NCI-H2081 (cell line): Measurements from ENCODE around the gene DBX1.
A peak's percentile ranks its signal among the peaks of the same experiment; 100 is the strongest.
"Not testable (repeated sequence)": the region's sequence is repeated elsewhere in the genome, so short reads cannot be mapped to it uniquely, and the experiment has no call there.

Experiments used
- DNase-seq, 2 experiments: peaks; one replicate each; lab custom pipeline; 2025; lab: John Stamatoyannopoulos, UW

Gene DBX1

GRCh38 chr11:20161230-20161918 is 1.1 kb upstream of the DBX1 start:
- DNase-seq, result peak in 1 of 2 experiments; percentile 10

DNA sequence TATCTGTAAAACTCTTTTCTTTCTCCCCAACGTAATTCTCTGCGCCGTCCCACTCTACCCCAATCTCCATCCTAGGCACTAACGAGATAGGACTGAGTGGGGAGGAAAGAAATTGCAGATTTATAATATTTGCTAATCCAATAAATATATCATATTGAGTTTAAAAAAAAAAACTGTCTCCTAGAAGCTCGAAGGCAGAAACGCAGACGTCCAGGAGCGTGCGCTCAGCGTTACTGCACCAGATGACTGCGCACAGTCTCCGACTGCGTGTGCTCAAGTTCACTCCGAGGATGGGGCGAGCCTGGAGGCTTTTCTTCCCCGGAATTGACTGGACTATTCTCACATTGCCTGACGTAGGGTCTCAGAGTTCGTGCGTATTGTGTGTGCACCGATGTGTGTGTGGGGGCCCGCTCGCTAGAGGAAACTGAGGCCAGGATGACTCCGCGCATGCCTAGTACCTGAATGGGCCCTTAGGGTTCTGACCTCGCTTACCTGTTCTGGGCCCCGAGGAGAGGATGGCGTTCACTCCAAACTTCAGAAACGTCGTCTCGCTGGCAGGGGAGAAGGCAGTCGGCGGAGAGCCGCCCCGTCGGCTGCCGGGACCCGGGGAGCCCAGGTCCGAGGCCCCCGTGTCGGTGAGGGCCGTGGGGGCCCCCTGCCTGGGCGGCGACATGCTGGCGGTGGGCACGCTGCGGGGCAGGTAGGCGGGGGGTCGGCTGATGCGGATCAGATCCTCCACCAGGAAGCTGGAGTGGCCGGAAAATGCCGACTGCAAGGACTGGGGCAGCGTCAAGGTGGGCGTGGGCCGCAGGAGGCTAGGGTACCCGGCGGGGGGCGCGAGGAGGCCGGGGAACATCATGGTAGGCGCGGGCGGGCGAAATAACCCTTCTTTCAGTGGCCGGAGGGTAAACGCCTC is 551 bp downstream of the DBX1 start:
- DNase-seq, result no peak

GRCh38 chr11:20158597-20159257 is 1.5 kb downstream of the DBX1 start:
- DNase-seq, result no peak

DNA sequence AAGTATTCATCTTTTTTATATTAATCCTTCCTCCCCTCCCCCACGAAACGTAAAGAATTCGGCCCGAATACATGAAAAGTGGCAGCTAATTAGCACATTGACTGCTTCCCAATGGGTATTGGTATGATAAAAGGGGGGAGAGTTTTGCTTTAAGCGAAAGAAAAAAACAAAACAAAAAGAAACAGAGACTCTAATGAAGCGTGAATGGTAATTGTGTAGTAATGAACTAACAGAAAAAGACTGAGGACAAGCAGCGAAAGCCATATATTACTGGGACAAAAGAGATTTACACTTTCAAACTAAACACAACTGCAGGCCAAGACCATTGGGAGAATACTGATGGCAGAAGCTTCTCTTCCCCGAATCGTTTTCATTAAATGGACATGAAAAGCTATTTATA is 2.5 kb downstream of the DBX1 start:
- DNase-seq, result no peak

- no peak for DNase-seq
Measured at GRCh38 chr11:20156876-20157613, 3.2 kb downstream of the DBX1 start.

DNA sequence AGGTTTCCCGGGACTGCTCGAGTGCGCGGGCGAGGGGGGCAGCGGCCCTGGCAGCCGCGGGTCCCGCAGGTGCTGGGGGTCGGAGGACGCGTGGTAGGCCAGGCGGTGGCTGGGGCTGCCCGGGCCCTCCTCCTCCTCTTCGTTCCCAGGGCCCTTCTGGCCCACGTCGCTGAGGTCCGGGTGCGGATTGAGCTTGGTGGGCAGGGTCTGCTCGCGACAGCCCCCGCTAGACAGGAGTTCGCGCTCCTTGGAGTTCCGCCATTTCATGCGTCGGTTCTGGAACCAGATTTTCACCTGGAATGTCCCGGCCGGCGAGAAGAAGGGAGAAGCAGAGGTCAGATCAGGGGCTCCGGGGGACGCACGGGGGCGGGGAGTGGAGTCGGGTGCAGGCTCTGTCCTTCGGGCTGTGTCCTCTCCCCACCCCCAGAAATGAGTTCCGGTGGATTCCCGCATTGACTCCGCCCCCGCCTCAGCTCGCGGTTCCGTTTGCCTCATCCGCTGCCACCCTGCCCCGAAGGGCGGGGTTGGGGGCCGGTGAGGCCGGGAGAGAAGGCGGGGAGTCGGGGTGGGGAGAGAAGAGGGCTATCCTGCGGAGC is 3.9 kb downstream of the DBX1 start:
- no peak for DNase-seq

DNA sequence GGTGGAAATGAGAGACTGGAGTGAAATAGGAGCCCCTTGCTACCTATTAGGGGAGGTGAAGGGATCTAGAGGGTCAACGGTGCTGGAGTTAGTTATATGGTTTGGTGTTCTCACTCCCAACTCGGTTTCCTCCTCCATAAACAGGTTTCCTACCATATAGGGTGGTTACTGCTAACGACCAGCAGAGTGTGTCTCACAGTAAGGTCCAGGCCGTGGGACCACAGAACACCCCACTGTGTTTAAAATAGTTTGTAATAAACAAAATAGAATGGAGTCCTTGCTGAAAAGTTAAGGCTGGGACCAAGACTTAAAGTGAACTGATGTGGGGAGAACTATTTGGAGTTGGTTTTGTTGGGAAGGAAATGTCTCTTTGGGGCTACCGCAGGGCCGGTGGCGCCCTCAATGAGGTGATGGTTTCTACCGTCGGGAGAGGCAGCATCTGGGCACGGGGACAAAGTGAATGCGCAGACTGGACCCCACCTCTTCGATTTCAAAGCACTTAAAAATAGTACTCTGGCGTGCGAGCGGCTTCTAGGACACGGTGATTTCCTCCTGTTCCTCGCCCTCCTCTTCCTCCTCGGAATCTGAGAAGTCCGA is 4.5 kb downstream of the DBX1 start:
- no peak for DNase-seq

DNA sequence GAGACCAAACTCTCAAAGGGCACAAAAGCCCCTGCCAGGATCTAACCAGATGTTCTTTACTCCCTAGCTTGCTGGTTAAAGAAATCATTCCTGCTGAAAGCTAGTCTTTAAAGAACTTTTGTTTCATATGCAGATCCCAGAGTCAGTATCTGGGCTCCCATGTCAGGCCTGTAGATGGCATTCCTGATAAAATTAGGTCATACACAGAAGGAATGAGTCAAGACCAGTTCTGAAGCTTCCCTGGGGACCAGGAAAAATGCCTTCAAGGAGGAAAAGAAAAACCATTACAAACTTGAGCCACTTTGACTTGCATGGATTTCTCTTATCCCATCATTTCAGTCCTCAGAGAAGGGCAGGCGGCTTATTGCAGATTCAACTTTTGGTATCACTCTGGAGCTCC is 5.9 kb downstream of the DBX1 start:
- no peak for DNase-seq

- no peak for DNase-seq
Measured at GRCh38 chr11:20138707-20139106, 21.6 kb downstream of the DBX1 start.

GRCh38 chr11:20137637-20138036 is 22.6 kb downstream of the DBX1 start:
- DNase-seq, result no peak

- no peak for DNase-seq
Measured at GRCh38 chr11:20134991-20135736, 25.1 kb downstream of the DBX1 start.

DNA sequence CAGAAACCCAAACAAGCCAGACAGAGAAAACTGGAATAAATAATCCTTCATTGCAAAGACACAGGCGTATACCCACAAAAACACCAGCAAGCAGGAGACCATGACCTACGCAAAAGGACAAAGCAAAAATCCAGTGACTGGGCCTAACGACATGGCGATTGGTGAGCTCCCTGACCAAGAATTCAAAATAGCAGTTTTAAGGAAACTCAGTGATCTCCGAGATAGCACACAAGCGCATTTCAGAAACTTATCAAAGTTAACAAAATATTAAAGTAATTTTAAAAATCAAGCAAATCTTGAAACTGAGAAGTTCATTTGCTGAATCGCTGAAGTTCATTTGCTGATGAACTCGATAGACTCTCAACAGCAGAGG is 27.6 kb downstream of the DBX1 start:
- DNase-seq, result no peak

GRCh38 chr11:20131788-20132666 is 28.2 kb downstream of the DBX1 start:
- peak; percentile 30 to 63 for DNase-seq

GRCh38 chr11:20129665-20130064 is 30.6 kb downstream of the DBX1 start:
- no peak for DNase-seq

DNA sequence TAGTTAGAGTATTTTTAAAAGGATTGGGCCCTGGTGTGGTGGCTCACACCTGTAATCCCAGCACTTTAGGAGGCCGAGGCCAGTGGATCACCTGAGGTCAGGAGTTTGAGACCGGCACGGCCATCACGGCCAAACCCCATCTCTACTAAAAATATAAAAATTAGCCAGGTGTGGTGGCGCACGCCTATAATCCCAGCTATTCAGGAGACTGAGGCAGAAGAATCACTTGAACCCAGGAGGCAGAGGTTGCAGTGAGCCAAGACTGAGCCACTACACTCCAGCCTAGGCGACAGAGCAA is 31.8 kb downstream of the DBX1 start:
- not testable (repeated sequence) for DNase-seq

DNA sequence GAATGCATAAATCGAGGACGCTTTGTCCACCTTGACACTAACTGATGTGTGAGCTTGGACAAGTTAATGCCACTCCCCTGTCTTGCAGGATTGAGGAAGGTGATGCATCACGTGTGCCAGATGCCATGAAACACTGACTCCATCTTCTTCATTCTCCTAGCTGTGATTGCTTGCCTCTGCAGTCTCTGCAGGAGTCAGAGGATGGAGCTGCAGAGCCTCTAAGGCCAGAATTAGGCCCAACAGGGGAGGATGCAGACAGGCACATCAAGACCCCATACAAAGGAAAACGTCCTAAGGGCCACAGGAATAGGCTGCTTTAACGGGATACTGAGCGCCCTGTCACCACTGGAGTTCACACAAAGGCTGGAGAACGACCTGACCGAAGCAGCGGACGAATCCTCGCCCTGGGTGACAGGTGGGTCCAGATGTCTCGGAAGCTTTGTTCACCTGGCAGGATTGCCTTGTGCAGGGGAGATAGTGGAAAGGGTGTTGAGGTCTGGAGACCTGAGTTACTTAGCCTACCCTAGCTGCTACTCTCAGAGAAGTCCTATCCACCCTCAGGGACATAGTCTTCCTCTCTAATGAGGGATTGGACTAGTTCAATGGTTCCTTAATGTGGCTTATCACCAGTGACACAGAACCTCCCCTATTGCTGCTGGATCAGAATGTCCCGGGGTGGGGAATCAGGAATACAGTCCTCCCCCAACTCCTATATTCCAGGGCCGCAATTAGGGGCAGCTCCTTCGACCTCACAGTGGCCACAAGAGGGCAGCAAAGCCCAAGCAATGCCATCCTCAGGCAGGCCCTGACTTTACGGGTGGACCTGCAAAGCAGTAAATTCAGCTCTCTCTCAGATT is 32.4 kb downstream of the DBX1 start:
- DNase-seq, result peak; percentile 64 to 70

GRCh38 chr11:20126724-20127123 is 33.6 kb downstream of the DBX1 start:
- no peak for DNase-seq

GRCh38 chr11:20125927-20126326 is 34.3 kb downstream of the DBX1 start:
- no peak for DNase-seq

DNA sequence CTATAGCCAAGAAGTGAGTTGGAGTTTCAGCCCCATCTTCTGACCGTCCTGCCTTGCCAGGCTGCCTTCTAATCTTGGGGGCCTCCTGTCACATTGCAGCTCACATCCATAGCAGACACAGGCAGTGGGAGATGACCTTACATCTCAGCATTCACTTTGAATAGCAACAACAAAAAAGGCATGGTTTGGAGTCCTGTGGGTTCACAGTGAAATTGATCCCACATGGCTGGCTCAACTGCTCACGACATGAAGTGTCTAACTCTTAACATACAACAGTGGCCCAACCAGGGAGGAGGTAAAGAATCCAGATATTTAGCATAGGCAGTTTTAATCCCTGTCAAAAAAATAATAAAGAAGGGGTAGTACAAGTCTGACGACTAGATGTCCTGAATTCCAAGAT is 38.1 kb downstream of the DBX1 start:
- no peak for DNase-seq
